Measurements from ENCODE around the gene SIN3A.

Gene SIN3A

GRCh38 chr15:75360391-75360790, 91.1 kb downstream of the SIN3A start:
- Histone ChIP-seq H4K12ac (ENCODE audit: low read depth, low read length) (no peak overlapping the region), H3K27me3 (ENCODE audit: insufficient read depth, low read length) (no peaks in the 10 kb centered on the region), H3K27ac (ENCODE audit: low read depth, low read length) (no peak overlapping the region), H3K4me1 (ENCODE audit: control insufficient read depth in 1 of 2, insufficient read depth in 2 of 2, low read length in 2 of 2) (no peaks in the 10 kb centered on the region), H3K23ac (ENCODE audit: low read length) (no peak overlapping the region), H2BK12ac (ENCODE audit: low read length) (no peak overlapping the region), H3K9me3 (ENCODE audit: insufficient read depth, low read depth, low read length) (peaks cover 2% of the 10 kb centered on the region), H3K9ac (ENCODE audit: low read length) (no peak overlapping the region), H2BK5ac (ENCODE audit: low read depth, low read length, poor library complexity) (no peak overlapping the region), H3K36me3 (ENCODE audit: control insufficient read depth in 1 of 2, insufficient read depth in 2 of 2, low read length in 2 of 2) (peaks cover 66% of the 10 kb centered on the region in 2 experiments), H3K4ac (ENCODE audit: low read depth, low read length) (no peak overlapping the region), H3K14ac (ENCODE audit: low read length) (no peak overlapping the region), H2BK120ac (ENCODE audit: insufficient read depth, low read length, poor library complexity) (no peak overlapping the region), H2AFZ (ENCODE audit: insufficient read depth, low read length, poor library complexity) (no peak overlapping the region), H4K8ac (ENCODE audit: low read depth, low read length) (no peak overlapping the region), H3K18ac (ENCODE audit: low read length) (no peak overlapping the region), H4K91ac (ENCODE audit: low read depth, low read length) (no peak overlapping the region), H2AK5ac (ENCODE audit: low read length) (no peak overlapping the region), H3K4me3 (ENCODE audit: low read depth, low read length) (no peak overlapping the region), H3K79me1 (ENCODE audit: low read length) (no peaks in the 10 kb centered on the region), H3K4me2 (ENCODE audit: low read length) (no peak overlapping the region), H3K79me2 (ENCODE audit: control insufficient read depth, insufficient read depth, low read length, poor library complexity) (no peaks in the 10 kb centered on the region)
- no peak for DNase-seq
- WGBS (ENCODE audit: extremely low coverage, insufficient coverage, insufficient read length): no CpG with 5 or more reads among the region's 1 CpG

- Histone ChIP-seq H4K12ac (ENCODE audit: low read depth, low read length) (no peak overlapping the region), H3K9me3 (ENCODE audit: insufficient read depth, low read depth, low read length) (peaks cover 2% of the 10 kb centered on the region), H3K27me3 (ENCODE audit: insufficient read depth, low read length) (no peaks in the 10 kb centered on the region), H2BK12ac (ENCODE audit: low read length) (no peak overlapping the region), H3K9ac (ENCODE audit: low read length) (no peak overlapping the region), H3K36me3 (ENCODE audit: control insufficient read depth in 1 of 2, insufficient read depth in 2 of 2, low read length in 2 of 2) (peaks cover 64 to 71% of the 10 kb centered on the region in 2 experiments), H3K27ac (ENCODE audit: low read depth, low read length) (no peak overlapping the region), H3K79me1 (ENCODE audit: low read length) (no peaks in the 10 kb centered on the region), H3K4ac (ENCODE audit: low read depth, low read length) (no peak overlapping the region), H2AFZ (ENCODE audit: insufficient read depth, low read length, poor library complexity) (no peak overlapping the region), H3K14ac (ENCODE audit: low read length) (no peak overlapping the region), H4K91ac (ENCODE audit: low read depth, low read length) (no peak overlapping the region), H3K18ac (ENCODE audit: low read length) (no peak overlapping the region), H3K4me1 (ENCODE audit: control insufficient read depth in 1 of 2, insufficient read depth in 2 of 2, low read length in 2 of 2) (no peaks in the 10 kb centered on the region), H3K79me2 (ENCODE audit: control insufficient read depth, insufficient read depth, low read length, poor library complexity) (no peaks in the 10 kb centered on the region), H2BK120ac (ENCODE audit: insufficient read depth, low read length, poor library complexity) (no peak overlapping the region), H3K4me2 (ENCODE audit: low read length) (no peak overlapping the region), H4K8ac (ENCODE audit: low read depth, low read length) (no peak overlapping the region), H3K4me3 (ENCODE audit: low read depth, low read length) (no peak overlapping the region), H2BK5ac (ENCODE audit: low read depth, low read length, poor library complexity) (no peak overlapping the region), H2AK5ac (ENCODE audit: low read length) (no peak overlapping the region), H3K23ac (ENCODE audit: low read length) (no peak overlapping the region)
- DNase-seq: no peak
- no CpG with 5 or more reads among the region's 15 CpGs for WGBS (ENCODE audit: extremely low coverage, insufficient coverage, insufficient read length)
These were observed 91.8 kb downstream of the SIN3A start for GRCh38 chr15:75359537-75360250.

GRCh38 chr15:75358771-75359536, 92.5 kb downstream of the SIN3A start:
- Histone ChIP-seq H3K4me2 (ENCODE audit: low read length) (no peak overlapping the region), H2AK5ac (ENCODE audit: low read length) (no peak overlapping the region), H3K18ac (ENCODE audit: low read length) (no peak overlapping the region), H2BK120ac (ENCODE audit: insufficient read depth, low read length, poor library complexity) (no peak overlapping the region), H4K12ac (ENCODE audit: low read depth, low read length) (no peak overlapping the region), H3K36me3 (ENCODE audit: control insufficient read depth in 1 of 2, insufficient read depth in 2 of 2, low read length in 2 of 2) (peaks cover 58 to 68% of the 10 kb centered on the region in 2 experiments), H3K27me3 (ENCODE audit: insufficient read depth, low read length) (no peaks in the 10 kb centered on the region), H2BK5ac (ENCODE audit: low read depth, low read length, poor library complexity) (no peak overlapping the region), H3K23ac (ENCODE audit: low read length) (no peak overlapping the region), H4K8ac (ENCODE audit: low read depth, low read length) (no peak overlapping the region), H3K4me3 (ENCODE audit: low read depth, low read length) (no peak overlapping the region), H3K79me1 (ENCODE audit: low read length) (no peaks in the 10 kb centered on the region), H3K9ac (ENCODE audit: low read length) (no peak overlapping the region), H4K91ac (ENCODE audit: low read depth, low read length) (no peak overlapping the region), H3K27ac (ENCODE audit: low read depth, low read length) (no peak overlapping the region), H3K9me3 (ENCODE audit: insufficient read depth, low read depth, low read length) (peaks cover 2% of the 10 kb centered on the region), H3K79me2 (ENCODE audit: control insufficient read depth, insufficient read depth, low read length, poor library complexity) (no peaks in the 10 kb centered on the region), H3K14ac (ENCODE audit: low read length) (no peak overlapping the region), H3K4ac (ENCODE audit: low read depth, low read length) (no peak overlapping the region), H2AFZ (ENCODE audit: insufficient read depth, low read length, poor library complexity) (no peak overlapping the region), H3K4me1 (ENCODE audit: control insufficient read depth in 1 of 2, insufficient read depth in 2 of 2, low read length in 2 of 2) (no peaks in the 10 kb centered on the region), H2BK12ac (ENCODE audit: low read length) (no peak overlapping the region)
- no CpG with 5 or more reads among the region's 10 CpGs for WGBS (ENCODE audit: extremely low coverage, insufficient coverage, insufficient read length)
- no peak for DNase-seq

GRCh38 chr15:75357976-75358673, 93.4 kb downstream of the SIN3A start:
- Histone ChIP-seq H3K36me3 (ENCODE audit: control insufficient read depth in 1 of 2, insufficient read depth in 2 of 2, low read length in 2 of 2) (peaks cover 55 to 65% of the 10 kb centered on the region in 2 experiments), H3K27me3 (ENCODE audit: insufficient read depth, low read length) (no peaks in the 10 kb centered on the region), H3K79me2 (ENCODE audit: control insufficient read depth, insufficient read depth, low read length, poor library complexity) (no peaks in the 10 kb centered on the region), H3K23ac (ENCODE audit: low read length) (no peak overlapping the region), H4K8ac (ENCODE audit: low read depth, low read length) (no peak overlapping the region), H4K91ac (ENCODE audit: low read depth, low read length) (no peak overlapping the region), H3K79me1 (ENCODE audit: low read length) (no peaks in the 10 kb centered on the region), H2AFZ (ENCODE audit: insufficient read depth, low read length, poor library complexity) (no peak overlapping the region), H2BK5ac (ENCODE audit: low read depth, low read length, poor library complexity) (no peak overlapping the region), H2BK12ac (ENCODE audit: low read length) (no peak overlapping the region), H4K12ac (ENCODE audit: low read depth, low read length) (no peak overlapping the region), H3K4me3 (ENCODE audit: low read depth, low read length) (no peak overlapping the region), H3K4me1 (ENCODE audit: control insufficient read depth in 1 of 2, insufficient read depth in 2 of 2, low read length in 2 of 2) (no peaks in the 10 kb centered on the region), H3K9me3 (ENCODE audit: insufficient read depth, low read depth, low read length) (peaks cover 2% of the 10 kb centered on the region), H3K4me2 (ENCODE audit: low read length) (no peak overlapping the region), H2BK120ac (ENCODE audit: insufficient read depth, low read length, poor library complexity) (no peak overlapping the region), H3K9ac (ENCODE audit: low read length) (no peak overlapping the region), H3K4ac (ENCODE audit: low read depth, low read length) (no peak overlapping the region), H2AK5ac (ENCODE audit: low read length) (no peak overlapping the region), H3K27ac (ENCODE audit: low read depth, low read length) (no peak overlapping the region), H3K18ac (ENCODE audit: low read length) (no peak overlapping the region), H3K14ac (ENCODE audit: low read length) (no peak overlapping the region)
- no CpG with 5 or more reads among the region's 17 CpGs for WGBS (ENCODE audit: extremely low coverage, insufficient coverage, insufficient read length)
- no peak for DNase-seq
